ENCODE results near the gene RCVRN.
A peak's percentile ranks its signal among the peaks of the same experiment; 100 is the strongest.

Gene RCVRN

GRCh38 chr17:9907883-9908648, 3.0 kb upstream of the RCVRN start:
- H3K4me3 ChIP-seq (ENCODE audit: low read depth, low read length): no peak overlapping the region
- TF ChIP-seq CTCF (IDR thresholded peaks at IDR 0.05; ENCODE audit: insufficient read depth, low read depth, low read length, missing control alignments): no peak
- no peak for DNase-seq (ENCODE audit: low read depth)

GRCh38 chr17:9907131-9907530, 2.1 kb upstream of the RCVRN start:
- TF ChIP-seq CTCF (IDR thresholded peaks at IDR 0.05; ENCODE audit: insufficient read depth, low read depth, low read length, missing control alignments): no peak
- H3K4me3 ChIP-seq (ENCODE audit: low read depth, low read length): no peak overlapping the region
- no peak for DNase-seq (ENCODE audit: low read depth)

GRCh38 chr17:9906616-9907015, 1.5 kb upstream of the RCVRN start:
- TF ChIP-seq CTCF (IDR thresholded peaks at IDR 0.05; ENCODE audit: insufficient read depth, low read depth, low read length, missing control alignments): no peak
- no peak overlapping the region for H3K4me3 ChIP-seq (ENCODE audit: low read depth, low read length)
- no peak for DNase-seq (ENCODE audit: low read depth)

- DNase-seq (ENCODE audit: low read depth): peak; percentile 40
- no peak overlapping the region for H3K4me3 ChIP-seq (ENCODE audit: low read depth, low read length)
- peak; percentile 72 for TF ChIP-seq CTCF (IDR thresholded peaks at IDR 0.05; ENCODE audit: insufficient read depth, low read depth, low read length, missing control alignments)
Measured at GRCh38 chr17:9905902-9906301, 831 bp upstream of the RCVRN start.

- H3K4me3 ChIP-seq (ENCODE audit: low read depth, low read length): no peak overlapping the region
- TF ChIP-seq CTCF (IDR thresholded peaks at IDR 0.05; ENCODE audit: insufficient read depth, low read depth, low read length, missing control alignments): no peak
- no peak for DNase-seq (ENCODE audit: low read depth)
Measured at GRCh38 chr17:9904277-9905077, 594 bp downstream of the RCVRN start.

- no peak overlapping the region for H3K4me3 ChIP-seq (ENCODE audit: low read depth, low read length)
- TF ChIP-seq CTCF (IDR thresholded peaks at IDR 0.05; ENCODE audit: insufficient read depth, low read depth, low read length, missing control alignments): no peak
- no peak for DNase-seq (ENCODE audit: low read depth)
Measured at GRCh38 chr17:9902120-9902519, 3.0 kb downstream of the RCVRN start.
